HS-5 (cell line): ENCODE data around the gene TXNDC11.
"Not testable (repeated sequence)": the region's sequence is repeated elsewhere in the genome, so short reads cannot be mapped to it uniquely, and the experiment has no call there.

Experiments
- DNase-seq: peaks from one replicate; pipeline ENCODE4 v3.0.0-alpha.2; 2012; ENCODE audit warnings: low read depth

The TXNDC11 gene

GRCh38 chr16:11742536-11743307, at the start of gene TXNDC11:
Gene TXNDC11, minus strand, starts transcription at chr16:11742857. Its CDS starts 127 bp downstream, at chr16:11742730.
- peak; percentile 91 for DNase-seq

DNA sequence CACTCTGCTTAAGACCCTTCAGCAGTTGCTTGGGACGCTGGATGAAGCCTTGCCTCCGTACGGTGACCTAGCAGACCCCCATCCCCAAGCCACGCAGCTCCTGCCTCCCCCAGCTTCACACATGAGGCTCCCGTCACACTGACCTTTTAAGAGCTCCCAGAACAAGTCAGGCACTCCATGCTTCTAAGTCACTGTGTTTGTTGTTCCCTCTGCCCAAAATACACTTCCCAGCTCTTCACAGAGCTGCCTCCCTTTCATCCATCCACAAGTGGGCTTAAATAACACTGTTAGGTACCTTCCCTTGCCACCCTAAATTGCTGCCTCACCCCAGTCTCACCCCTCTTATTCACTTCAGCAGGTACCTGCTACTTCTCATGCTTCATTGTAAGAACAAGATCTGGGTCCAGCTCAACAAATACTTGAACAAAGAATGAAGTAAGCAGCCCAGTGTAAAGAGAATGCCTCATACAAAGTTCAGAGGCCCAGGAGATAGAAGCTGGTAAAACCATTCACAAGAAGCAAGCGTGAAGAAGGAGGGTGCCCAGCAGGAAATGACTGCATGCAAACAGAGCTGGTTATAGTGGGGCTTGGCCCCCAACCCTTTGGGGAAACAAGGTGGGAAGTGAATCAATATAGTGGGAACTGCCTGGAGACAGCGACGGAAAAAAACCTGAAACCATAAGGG, 48.6 kb upstream of the TXNDC11 start:
- DNase-seq: no peak

DNA sequence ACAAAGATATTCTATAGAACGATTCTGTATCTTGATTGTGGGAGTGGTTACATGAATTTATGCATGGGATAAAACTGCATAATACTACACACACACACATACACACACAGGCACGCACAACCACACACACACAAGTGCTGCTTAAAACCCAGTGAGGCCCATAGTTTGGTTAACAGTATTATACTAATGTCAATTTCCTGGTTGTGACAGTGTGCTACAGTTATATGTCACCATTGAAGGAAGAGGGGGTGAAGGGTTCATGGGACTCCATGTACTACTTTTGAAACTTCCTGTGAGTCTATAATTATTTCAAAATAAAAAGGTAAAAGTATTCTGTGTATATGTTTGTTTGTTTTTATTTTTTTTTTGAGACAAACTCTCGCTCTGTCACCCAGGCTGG, 46.3 kb upstream of the TXNDC11 start:
- DNase-seq: no peak

- DNase-seq: not testable (repeated sequence)
These were observed 42.4 kb upstream of the TXNDC11 start for GRCh38 chr16:11784980-11785599.

DNA sequence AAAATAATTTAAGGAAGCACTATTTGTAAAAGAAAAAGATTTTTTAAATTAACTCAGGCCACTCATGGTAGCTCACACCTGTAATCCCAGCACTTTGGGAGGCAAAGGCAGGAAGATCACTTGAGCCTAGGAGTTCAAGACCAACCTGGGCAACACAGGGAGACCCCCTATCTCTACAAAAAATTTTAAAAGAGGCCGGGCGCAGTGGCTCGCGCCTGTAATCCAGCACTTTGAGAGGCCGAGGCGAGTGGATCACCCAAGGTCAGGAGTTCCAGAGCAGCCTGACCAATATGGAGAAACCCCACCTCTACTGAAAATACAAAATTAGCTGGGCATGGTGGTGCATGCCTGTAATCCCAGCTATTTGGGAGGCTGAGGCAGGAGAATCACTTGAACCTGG, 41.7 kb upstream of the TXNDC11 start:
- not testable (repeated sequence) for DNase-seq

DNA sequence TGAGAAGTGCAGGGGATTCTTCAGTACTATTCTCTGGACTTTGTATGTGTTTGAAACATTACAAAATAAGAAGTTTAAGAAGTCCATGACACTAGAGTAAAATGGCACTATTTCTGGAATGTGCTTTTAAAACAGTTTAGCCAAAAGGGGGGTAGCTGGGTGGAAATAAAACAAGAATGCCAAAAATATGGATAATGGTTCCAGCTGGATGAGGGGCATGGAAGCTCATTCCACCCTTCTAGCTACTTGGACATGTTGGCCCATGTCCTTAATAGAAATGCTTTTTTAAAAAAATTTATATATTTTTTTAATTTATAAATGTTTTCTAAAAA, 41.3 kb upstream of the TXNDC11 start:
- no peak for DNase-seq

DNA sequence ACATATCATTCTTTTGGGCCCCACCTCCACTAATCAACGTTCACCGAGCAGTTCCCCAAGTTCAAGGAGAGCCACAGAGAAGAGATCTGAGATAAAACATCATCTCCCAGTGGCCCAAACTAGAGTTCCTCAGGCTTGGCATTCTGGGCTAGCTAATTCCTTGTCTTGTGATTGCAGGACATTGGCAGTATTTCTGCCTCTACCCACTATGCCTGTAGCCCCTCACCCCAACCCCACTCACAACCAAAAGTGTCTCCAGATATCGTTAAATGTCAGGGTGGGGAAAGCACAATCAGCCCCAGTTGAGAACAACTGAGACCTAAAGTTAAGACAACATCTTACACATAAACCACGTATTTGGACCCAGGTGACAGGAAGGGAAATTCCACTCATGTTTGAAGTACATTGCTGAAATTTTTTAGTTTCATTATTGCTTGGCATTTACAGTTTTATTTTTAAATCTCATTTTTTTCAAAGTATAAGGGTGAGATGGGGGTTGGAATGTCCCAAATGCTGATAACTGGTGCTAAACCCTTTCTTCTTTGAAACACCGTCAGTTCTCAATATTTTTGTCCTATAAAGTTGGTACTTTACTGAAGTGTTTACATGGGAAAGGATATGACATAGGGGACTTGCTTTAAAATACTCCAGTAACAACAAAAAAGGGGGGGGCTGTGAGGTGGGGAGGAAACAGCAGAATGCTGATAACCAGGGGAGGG, 40.8 kb upstream of the TXNDC11 start:
- no peak for DNase-seq

- DNase-seq: no peak
These were observed 39.1 kb upstream of the TXNDC11 start for GRCh38 chr16:11781773-11782172.

DNA sequence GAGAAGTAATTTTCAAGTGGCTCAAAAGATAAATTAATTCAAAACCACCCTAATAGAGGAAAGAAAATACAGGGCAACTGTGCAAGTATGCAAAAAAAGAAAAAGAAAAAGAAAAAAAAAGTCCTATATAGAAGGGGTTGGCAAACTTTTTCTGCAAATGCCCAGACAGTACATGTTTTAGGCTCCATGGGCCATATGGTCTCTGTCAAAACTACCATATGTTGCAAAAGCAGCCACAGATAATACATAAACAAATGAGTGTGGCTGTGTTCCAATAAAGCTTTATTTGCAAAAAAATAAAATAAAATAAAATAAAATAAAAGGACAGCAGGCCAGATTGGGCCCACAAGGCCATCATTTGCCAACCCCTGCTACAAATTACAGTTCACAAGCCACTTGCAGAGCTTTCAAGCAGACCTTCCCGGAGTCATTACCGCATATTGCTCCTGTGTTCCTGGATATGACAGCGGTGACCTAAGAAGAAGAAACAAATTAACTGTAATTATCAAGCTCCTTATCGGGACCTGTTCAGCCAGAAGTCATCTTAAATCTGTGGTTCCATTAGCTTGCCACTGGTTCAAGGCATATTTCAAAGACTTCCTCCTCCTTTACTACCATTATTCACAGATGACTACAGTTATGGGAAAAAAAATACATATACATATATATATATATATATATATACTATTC, 38.5 kb upstream of the TXNDC11 start:
- no peak for DNase-seq

- no peak for DNase-seq
These were observed 36.4 kb upstream of the TXNDC11 start for GRCh38 chr16:11779074-11779473.

- DNase-seq: no peak
These were observed 31.5 kb upstream of the TXNDC11 start for GRCh38 chr16:11774065-11774626.

- DNase-seq: no peak
These were observed 26.2 kb upstream of the TXNDC11 start for GRCh38 chr16:11768849-11769248.

GRCh38 chr16:11762431-11762830, 19.8 kb upstream of the TXNDC11 start:
- DNase-seq: no peak

- DNase-seq: no peak
These were observed 17.3 kb upstream of the TXNDC11 start for GRCh38 chr16:11759997-11760396.

- no peak for DNase-seq
These were observed 16.6 kb upstream of the TXNDC11 start for GRCh38 chr16:11759163-11759834.

DNA sequence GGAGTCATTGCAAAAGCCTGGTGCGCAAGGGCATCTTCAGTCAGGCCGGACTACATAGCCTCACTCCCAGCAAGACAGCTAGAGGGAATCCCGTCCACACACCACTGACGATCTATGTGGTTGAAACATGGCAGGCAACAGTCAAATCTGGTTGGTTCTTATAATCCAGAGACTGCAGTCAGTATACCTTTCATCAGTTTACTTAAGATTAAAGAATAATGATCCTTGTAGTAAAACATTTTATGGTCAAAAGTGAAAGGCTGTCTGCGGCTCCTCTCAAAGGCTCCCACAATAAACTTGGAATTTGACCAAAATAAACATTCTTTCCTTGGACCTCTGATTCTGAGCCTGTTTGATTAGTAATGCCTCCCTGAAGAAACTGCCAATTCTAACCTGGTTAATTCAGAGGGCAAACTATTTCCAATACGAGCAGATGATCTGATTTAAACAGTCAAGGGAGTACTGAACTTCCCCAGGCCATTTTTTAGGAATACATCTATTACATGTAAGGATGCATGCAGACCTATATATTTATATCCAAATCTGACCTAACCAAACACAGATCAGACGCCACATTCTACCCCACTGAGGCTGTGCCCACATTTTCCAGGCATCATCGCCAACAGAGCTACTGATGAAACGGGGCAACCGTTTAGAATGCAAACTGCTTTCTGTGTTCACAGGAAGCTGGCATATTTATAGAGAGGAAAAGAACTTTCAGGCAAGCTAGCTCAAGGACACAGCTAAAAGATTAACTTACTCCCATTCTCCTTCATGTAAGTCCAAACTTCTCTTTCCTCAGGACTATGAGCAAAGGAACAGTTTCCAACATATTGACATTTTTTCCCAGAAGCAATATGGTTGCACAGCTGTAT, 15.3 kb upstream of the TXNDC11 start:
- no peak for DNase-seq

- no peak for DNase-seq
These were observed 13.6 kb upstream of the TXNDC11 start for GRCh38 chr16:11756248-11756647.

GRCh38 chr16:11755022-11755760, 12.5 kb upstream of the TXNDC11 start:
- no peak for DNase-seq

- no peak for DNase-seq
These were observed 10.2 kb upstream of the TXNDC11 start for GRCh38 chr16:11752856-11753255.
